D341Med (cell line): ENCODE results near the gene FMO3.

Experiments used
- DNase-seq: peaks from one replicate; pipeline ENCODE4 v3.0.0; 2012; ENCODE audit warnings: low spot score

The FMO3 gene

DNA sequence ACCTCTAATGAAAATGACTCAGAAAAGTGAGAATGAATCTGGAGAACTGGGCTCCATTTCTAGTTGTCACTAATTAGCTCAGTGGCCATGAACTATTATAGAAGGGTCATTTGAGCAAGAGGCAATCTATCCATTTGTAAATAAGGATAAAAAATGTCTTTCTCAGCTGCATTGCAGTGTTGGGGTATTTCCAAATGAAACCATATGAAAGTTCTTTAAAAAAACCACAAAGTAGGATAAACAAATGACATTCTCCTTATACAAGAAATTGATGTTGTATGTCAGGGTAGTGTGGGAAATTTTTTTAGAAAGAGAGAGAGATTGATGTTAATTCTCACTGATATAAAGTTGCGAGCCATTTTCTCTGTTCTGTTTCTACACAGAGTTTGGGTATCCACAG lies 26.0 kb downstream of the FMO3 start:
- no peak for DNase-seq

DNA sequence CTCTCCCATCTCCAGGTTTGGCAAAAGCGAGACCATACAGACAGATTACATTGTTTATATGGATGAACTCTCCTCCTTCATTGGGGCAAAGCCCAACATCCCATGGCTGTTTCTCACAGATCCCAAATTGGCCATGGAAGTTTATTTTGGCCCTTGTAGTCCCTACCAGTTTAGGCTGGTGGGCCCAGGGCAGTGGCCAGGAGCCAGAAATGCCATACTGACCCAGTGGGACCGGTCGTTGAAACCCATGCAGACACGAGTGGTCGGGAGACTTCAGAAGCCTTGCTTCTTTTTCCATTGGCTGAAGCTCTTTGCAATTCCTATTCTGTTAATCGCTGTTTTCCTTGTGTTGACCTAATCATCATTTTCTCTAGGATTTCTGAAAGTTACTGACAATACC lies 26.4 kb downstream of the FMO3 start:
- no peak for DNase-seq

DNA sequence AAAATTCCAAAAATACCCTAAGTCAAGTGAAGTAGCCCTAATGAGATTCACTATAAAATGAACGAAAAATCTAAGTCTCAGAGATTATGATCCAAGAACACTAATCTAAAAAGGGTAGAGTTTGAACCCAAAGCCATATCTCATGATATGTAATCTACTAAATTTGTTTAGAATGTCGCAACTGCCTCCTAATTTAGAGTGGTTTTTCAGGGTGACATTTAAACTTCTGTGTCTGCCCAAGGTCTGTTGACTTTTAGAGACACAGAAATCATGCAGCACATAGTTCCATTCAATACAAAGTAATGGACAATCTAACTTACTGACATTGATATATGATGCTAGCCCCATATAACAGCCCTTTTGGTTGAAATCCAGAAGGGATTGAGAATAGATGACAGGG lies 28.9 kb downstream of the FMO3 start:
- DNase-seq, result no peak

DNA sequence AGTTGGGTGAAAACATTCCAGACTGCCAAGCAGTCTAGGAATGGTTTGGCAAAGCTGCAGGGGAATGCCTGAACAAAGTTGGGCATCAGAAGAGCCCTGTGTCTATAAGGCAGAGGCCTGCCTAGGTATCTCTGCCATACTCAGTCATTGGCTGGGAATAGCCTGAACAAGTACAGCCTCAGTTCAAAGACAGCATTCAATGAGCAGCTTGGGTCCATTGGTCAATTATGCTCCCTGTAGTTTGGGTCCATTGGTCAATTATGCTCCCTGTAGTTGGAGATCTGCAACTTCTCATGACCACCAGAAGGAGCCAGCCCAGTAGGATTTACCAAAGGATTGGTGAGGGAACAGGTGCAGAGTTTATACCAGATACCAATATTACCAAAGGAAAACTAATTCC lies 31.6 kb downstream of the FMO3 start:
- no peak for DNase-seq

DNA sequence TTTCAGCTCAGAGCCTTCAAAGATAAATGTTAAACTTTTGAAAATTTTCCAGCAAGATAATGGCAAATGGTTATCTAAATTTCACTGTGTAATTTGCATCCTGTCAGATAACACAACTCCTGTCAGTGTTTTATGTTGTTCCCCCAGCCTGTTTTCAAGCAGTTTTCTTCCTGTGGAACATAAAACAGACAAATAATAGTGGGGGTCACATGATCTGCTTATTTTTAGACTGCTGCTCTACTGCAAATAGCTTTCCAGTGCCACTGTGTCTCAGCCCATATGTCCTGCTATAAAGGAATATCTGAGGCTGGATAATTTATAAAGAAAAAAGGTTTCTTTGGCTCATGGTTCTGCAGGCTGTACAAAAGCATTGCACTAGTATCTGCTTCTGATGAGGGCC lies 32.2 kb downstream of the FMO3 start:
- DNase-seq, result no peak

DNA sequence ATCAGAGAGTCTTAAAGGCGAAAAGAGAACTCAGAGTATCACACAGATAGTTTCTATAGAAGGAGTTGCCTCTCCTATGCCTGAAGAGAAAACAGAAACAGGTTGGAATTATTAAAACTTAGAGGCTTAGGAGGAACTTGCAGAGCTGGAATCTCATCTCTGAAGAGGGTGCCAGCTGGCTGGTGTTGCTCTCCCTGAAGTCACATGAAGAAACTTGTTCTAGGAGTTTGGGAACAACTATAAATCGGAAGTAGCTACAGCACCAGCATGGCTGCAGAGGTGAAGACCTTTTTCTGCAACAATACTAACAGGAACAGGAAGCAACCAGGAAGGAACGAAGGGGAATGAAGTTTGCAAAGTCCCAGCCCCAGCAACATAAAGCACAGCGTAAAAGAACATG lies 35.8 kb downstream of the FMO3 start:
- DNase-seq, result no peak

DNA sequence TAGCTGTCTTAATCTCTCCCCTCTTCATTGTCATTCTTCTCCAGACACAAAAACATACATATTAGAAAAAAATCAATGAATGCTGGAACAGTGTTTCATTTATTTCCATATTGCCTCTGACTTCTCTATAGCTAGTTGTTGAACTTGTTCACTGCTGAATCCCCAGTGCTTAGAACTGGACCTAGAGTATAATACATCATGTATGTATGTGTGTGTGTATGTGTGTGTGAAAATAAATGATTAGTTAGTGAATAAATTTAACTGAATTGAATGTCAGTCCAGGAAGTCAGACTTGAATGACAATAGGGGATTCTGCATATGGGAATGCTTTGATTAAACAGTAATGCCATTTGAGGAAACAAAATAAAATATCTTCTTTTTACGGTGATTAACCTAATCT lies 36.4 kb downstream of the FMO3 start:
- DNase-seq, result no peak

DNA sequence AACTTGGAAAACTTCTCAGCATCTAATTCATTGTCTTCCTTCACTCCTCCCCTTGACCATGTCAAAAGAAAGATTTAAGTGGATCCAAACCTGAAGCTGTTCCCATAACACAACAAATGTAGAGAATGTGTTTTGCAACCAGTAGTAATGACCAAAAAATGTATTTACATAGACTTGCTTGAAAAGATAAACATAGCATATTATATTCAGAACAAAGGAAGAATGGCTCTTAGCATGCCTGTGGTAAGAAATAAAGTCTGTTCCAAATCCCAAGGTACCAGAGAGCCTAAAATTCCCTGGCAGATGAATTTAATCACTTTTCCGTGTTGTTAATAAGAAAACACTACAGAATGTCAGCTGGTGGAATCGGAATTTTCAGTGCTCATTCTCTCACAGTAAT lies 36.8 kb downstream of the FMO3 start:
- no peak for DNase-seq

DNA sequence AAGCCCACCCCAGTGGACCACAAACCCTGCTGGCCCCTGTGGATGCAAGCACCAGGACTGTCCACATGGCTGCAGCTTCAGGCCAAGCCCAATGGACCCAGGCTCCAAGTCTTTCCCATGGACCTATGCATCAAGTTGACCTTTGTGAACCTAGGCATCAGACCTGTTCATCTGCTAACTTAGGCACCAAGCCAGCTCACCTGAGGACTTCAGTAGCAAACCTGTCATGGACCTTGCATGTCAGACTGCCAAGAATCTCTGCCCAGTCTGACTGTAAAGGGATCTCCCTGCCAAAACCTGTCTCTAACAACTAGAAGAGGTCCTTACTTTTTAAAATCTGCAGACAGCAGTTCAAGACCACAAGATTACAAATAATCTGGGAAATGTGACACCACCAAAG lies 37.8 kb downstream of the FMO3 start:
- no peak for DNase-seq

DNA sequence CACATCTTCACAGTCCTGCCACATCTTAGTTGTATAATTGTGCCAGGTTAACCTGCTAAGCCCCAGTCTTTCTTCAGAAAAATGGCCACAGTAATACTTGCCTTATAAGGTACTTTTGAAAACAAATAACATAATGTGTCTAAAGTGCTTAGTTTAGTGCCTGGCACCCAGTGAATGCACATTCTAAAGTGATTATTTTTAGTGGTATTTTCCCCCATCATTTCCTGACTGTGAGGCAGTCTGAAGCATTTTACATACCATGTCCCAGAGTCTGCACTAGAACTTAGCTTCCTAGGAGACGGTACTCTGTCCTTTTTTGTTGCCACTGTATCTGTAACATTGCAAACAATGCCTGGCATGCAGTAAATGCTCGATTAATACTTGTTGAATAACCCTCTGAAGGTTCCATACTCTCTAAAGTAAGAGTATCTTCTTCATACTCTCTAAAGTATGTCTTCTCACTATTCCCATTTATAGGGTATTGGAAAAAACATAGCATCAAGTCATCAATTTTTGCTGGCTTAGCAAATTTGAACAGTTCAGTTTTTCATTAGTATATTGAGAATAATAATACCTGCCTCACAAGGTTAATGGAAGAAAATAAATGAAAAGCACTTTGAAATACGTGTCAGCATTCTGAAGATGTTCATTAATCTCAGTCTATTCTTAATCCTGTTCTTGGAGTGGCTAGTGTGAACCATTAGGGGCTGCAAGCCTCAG lies 43.7 kb downstream of the FMO3 start:
- DNase-seq, result no peak

DNA sequence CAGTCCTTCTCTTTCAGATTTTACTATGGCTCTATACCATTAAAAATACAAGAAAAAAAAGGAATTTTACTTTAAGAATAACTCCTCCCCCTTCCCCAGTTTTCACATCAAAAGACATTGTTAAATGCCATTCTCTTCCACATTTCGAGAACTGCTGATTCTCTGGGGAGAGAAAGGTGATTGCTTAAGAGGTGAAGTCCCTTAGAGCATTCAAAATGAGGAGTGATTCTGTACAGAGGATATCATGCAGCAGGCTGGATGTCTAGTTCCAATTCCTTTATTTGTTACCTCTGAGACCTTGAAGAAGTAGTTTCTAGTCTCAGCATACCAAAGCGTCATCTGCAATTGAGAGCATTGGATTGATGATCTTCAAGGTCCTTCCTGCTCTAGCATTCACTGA lies 46.9 kb downstream of the FMO3 start:
- DNase-seq, result no peak

DNA sequence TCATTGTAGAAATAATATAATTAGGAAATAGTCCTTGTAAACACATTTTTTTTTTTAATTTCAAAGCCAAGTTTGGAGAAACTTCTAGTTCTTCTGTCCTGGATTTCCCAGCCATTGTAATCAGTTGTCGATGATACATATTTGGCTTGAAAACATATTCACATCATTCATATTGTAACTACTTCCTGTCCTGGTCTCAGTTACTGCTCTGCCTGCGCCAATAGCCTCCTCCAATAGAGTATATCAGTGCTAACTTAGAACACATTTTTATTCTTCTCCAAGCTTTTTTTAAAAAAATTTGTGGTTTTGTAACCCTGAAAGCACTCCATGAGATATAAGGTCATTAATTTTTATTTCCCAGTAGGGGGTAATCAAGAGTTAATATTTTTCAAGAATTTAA lies 48.3 kb downstream of the FMO3 start:
- DNase-seq, result no peak

DNA sequence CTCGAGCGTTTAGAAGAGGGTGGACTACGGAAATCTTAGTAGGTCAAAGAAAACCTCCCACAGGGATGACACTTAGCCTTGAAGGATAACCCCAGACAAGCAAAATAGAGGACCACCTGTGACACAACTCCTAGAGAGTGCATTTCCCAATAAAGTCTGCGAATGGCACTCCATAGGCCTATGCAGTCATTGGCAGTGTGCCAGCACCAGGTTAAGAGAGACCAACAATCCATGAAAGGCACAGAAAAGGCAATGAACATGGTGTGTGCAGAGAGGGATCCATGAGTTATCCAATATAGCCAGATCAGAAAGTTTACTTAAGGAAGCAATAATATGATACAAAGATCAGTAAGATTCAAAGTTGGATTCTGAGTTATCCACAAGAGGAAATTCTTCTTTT lies 49.2 kb downstream of the FMO3 start:
- no peak for DNase-seq

DNA sequence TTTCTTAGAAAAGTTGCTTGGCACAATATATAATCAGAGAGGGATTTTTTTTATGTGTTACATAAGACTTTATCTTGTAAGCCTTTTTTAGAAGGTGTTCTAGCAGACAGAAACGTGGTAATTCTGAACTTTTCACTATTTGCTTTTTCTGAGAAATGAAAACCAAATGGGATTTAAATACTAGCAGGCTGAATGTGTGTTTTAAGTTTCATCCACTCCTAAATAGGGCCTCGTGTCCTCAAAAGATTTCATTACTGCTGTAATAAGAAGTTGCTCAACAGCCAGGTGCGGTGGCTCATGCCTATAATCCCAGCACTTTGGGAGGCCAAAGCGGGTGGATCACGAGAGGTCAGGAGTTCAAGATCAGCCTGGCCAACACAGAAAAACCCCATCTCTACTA lies 49.7 kb downstream of the FMO3 start:
- no peak for DNase-seq

DNA sequence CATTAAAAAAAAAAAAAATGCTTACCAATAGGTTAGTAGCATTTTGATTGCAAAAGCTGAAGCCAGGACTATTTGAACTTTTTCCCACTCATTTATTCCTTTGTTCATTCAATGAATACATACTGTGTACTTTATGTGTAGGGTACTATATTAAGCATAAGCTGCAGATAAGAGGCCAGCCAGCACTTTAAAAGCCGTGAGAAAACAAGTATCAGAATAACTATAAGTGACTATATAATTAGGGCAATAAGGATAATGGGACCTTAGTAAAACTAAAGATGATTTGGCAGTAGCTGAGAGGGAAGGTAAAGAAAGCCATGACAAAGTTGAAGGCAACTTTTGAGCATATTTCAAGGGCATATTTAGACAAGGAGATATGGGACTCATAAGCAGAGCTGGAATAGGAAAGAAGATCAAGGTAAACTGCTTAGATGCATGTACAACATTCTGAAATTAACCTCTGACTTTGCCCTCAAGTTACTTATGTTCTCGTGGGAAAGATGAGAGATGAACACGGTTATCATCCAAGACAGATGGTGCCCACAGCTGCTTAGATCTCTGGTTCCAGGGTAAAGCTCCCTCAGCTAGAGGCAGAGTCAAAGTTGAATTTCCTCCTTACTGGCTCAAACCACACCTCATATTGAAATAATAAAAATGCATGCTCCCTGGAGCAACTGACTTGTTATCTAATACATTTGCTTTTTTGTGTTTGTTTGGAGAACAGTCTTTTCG lies 50.4 kb downstream of the FMO3 start:
- no peak for DNase-seq

DNA sequence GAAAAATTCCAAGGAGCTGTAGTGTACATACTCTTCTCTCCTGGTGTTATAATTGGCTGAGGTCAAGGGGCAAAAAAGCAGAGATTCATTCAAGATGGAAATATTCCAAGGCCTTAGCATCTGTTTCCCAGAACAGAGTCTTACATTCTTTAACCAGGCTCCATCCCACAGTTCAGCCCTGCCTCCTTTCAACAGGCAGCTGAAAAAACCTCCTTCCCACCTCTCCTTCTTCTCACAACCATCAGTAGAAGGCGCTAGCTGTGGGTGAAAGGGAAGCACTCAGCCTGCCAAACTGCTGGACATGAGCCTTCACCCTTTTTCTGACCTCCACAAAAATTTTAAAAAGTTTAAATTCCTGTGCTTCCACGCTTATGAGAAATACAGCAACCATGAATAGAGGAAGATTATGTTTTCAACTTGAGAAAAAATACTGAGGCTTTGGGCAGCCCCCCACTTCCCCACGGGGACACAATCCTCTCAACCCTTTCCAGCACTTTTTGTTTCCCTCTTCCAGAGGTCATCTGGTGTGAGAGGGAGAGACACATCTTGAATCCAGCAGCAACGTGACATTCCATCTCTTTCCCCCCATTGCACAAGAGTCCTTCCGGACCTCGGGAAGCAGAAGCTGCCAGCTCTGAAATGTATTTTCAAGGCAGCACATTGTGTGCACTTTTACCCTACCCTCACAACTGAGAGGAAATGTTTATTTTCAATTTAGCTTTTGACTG lies 51.1 kb downstream of the FMO3 start:
- no peak for DNase-seq

DNA sequence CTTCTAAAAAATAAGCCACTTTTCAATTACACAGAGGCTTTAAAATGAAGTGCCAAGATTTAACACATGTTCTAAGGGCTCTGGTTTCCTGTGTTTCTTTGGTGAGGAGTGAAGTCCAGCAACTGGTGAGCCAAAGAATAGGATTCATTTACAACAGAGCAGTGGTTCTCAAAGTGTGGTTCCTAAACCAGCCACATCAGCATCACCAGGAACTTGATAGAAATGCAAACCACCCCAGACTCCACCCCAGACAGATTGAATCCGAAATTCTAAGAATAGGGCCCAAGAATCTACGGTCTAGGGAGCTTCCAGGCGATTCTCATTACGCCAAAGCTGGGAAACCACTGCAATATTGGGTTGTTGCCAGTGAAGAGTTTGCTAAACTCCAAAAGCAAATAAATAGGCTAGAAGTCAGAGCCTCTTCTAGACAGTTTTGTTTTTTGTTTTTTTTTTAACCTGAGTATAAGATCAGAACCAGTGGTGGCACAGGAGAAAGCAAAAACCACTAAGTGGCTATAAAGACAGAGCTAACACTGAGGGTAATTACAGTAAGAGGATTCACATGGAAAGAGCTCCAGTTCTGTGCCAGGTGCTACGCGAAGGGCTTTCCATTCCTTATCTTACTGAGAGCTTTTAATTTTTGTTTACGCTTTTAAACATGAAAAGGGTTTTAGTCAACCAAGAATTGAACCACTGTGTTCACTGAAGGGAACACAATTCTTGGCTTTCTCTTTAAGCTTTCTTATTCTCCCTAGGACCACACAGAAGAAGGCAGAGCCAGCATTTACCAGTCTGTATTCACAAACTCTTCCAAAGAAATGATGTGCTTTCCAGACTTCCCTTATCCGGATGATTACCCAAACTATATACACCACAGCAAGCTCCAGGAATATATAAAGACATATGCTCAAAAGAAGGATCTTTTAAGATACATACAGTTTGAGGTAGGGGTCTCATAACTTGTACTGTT lies 52.0 kb downstream of the FMO3 start:
- DNase-seq, result peak; percentile 62

DNA sequence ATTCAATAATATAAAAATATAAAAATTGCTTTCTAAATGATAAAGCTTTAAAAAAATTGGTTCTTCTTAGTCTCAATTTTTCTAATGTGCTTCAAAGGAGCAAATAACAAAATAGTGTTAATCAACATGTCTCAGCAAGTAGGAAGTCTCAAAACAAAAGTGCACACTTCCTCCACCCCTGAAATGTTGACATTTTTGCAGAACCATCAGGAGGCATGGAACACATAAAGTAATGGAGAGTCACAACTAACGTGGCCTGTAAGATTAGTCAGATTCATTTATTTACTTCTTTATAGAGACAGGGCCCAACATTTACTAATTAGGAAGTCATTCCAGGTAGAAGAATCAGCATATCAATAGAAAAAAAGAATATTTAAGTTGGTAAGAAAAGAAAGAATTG lies 59.5 kb downstream of the FMO3 start:
- no peak for DNase-seq

DNA sequence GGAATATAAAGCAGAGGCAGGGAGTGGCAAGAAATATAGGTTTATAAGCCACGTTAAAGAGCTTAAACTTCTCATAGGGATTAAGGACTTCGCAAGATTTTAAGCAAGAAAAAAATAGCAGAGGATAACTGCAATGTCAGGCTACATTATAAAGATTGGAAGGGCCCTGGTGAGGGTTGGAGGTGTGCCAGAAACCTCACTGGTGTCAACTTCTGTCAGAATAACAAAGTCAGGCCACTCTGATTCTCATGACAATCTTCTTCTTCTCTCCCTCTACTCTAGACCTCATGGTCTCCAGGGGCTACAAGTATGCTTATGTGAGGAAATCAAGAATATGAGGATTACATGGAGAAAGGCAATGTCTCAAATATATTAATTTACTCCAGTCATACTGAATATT lies 61.8 kb downstream of the FMO3 start:
- DNase-seq, result peak; percentile 51

DNA sequence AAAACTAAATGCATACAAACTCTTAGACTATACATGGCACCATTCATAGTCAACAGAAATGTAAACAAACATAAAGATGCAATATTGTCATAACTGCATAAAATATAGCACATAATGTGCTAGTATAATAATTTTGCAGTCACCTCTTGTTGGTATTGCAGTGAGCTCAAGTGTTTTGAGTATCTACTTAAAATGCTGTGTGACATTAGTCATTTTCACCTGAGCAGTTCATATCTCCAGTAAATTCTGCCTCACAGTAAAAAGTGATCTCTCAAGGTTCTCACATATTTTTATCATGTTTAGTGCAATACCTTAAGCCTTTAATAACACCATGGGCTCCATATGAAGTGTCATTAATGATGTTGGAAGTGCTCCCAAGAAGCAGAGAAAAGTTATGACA lies 64.8 kb downstream of the FMO3 start:
- DNase-seq, result no peak

DNA sequence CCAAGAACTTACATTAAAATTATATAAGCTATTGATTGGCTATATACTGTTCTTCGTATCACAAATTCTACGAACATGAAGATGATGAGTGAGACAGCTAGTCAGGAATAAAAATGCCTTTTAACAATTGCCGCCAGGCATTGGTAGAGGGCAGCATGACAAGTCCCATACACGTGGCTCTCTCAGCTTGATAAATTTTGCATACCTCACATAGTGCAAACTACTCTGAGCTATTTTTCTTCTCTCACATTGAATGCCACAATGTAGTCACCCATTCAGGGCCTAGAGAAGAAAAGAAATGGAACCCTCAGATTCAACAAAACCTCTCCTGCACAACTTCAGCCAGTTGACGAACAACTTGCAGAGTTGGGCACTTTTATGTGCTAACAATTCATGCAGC lies 67.4 kb downstream of the FMO3 start:
- DNase-seq, result no peak

DNA sequence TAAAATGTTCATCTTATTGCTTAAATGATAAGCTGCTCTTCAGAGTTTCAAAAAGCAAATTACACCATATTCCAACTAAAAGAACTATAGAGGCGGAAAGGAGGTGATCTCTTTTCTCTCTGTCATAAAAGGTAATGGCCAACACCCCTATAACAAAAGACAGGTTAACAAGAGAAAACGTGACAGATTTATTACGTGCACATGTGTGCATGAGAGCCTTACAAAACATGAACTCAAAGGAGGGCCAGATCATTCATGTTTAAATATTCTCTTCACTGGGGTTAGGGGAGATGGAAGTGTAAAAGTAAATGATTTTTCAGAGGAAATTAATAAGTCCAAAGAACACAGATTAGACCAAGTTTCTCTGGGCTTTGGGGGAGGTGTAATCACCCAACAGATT lies 67.8 kb downstream of the FMO3 start:
- DNase-seq, result no peak
